IMR-90 (cell line): ENCODE results near the gene FCRLA.

Experiments used
- BHLHE40 ChIP-seq: fragments of 150-350 bp; IDR thresholded peaks from 2 replicates; pipeline ENCODE4 v1.6.1; 2016; ENCODE audit warnings: mild to moderate bottlenecking, low read depth, low read length
- ELK1 ChIP-seq: fragments of 150-350 bp; IDR thresholded peaks from 2 replicates; pipeline ENCODE4 v1.6.1; 2016; ENCODE audit warnings: low read depth, mild to moderate bottlenecking, low read length, moderate library complexity, borderline replicate concordance
- MAFK ChIP-seq: IDR thresholded peaks from 2 replicates; pipeline ENCODE4 v1.6.1; 2012; ENCODE audit warnings: low read depth, low read length, improper control_type of control experiment
- MAZ ChIP-seq: IDR thresholded peaks from 2 replicates; pipeline ENCODE4 v1.6.1; 2012; ENCODE audit warnings: low read depth, mild to moderate bottlenecking, low read length, improper control_type of control experiment, moderate library complexity, borderline replicate concordance
- POLR2A ChIP-seq: IDR thresholded peaks from 2 replicates; pipeline ENCODE4 v1.6.1; 2012; ENCODE audit warnings: mild to moderate bottlenecking, low read depth, low read length
- RAD21 ChIP-seq: IDR thresholded peaks from 2 replicates; pipeline ENCODE4 v1.6.1; 2012; ENCODE audit warnings: low read length, improper control_type of control experiment
- RFX5 ChIP-seq: IDR thresholded peaks from 2 replicates; pipeline ENCODE4 v1.8.0; 2012; ENCODE audit warnings: low read depth, mild to moderate bottlenecking, low read length, moderate library complexity
- TF ChIP-seq, protein P1 (sequence below): conservative IDR thresholded peaks from 2 replicates; pipeline ENCODE4 v1.5.1; 2012; ENCODE audit warnings: mild to moderate bottlenecking, low read depth, low read length, improper control_type of control experiment

DNA sequence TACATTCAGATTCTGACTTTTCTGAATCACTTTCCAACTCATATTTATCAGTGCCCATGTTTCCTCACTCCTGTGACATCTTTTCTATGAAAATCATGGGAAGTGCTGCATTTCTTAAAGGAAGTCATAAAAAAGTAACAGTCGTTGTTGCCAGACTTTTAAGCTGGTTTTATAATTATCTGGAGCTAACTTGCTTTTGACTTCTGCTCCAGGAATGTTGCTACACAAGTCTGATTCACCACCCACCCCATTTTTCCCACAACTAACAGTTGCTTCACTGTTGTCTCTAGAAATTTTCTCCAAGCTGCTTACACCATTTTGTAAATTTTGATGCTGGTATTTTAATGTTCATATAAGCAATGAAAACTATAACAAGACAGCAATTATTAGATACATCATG lies 26.5 kb downstream of the FCRLA start:
- TF ChIP-seq, protein P1, sequence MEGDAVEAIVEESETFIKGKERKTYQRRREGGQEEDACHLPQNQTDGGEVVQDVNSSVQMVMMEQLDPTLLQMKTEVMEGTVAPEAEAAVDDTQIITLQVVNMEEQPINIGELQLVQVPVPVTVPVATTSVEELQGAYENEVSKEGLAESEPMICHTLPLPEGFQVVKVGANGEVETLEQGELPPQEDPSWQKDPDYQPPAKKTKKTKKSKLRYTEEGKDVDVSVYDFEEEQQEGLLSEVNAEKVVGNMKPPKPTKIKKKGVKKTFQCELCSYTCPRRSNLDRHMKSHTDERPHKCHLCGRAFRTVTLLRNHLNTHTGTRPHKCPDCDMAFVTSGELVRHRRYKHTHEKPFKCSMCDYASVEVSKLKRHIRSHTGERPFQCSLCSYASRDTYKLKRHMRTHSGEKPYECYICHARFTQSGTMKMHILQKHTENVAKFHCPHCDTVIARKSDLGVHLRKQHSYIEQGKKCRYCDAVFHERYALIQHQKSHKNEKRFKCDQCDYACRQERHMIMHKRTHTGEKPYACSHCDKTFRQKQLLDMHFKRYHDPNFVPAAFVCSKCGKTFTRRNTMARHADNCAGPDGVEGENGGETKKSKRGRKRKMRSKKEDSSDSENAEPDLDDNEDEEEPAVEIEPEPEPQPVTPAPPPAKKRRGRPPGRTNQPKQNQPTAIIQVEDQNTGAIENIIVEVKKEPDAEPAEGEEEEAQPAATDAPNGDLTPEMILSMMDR: no peak
- TF ChIP-seq POLR2A (no peak), ELK1 (no peak), MAFK (no peak), RFX5 (no peak), MAZ (no peak), BHLHE40 (no peak), RAD21 (no peak)
